ENCODE data around the gene HOXC13.

GRCh38 chr12:53937596-53938325, 870 bp upstream of the HOXC13 start:
- TF ChIP-seq CTCF (IDR thresholded peaks at IDR 0.05) (no peak), JAZF1 (CRISPR knock-in tag; IDR thresholded peaks at IDR 0.05) (no peak), JUN (CRISPR knock-in tag; IDR thresholded peaks at IDR 0.05) (no peak), TP53 (CRISPR knock-in tag; IDR thresholded peaks at IDR 0.05) (no peak)
